HG02852 (cell line): Measurements from ENCODE around the gene NUP93.
"Not testable (repeated sequence)": the region's sequence is repeated elsewhere in the genome, so short reads cannot be mapped to it uniquely, and the experiment has no call there.

Source experiments
- ATAC-seq: cut with Tn5 transposase; IDR thresholded peaks from one replicate; pipeline ENCODE4 v1.9.1; 2021; ENCODE audit warnings: mild to moderate bottlenecking, moderate library complexity; ENCODE audit not compliant: unreplicated experiment

NUP93 gene

GRCh38 chr16:56811602-56812001 lies 81.7 kb downstream of the NUP93 start:
- ATAC-seq: not testable (repeated sequence)

- ATAC-seq: no peak
Observed at GRCh38 chr16:56812884-56813283, 83.0 kb downstream of the NUP93 start.

GRCh38 chr16:56814537-56815432 lies 84.9 kb downstream of the NUP93 start:
- ATAC-seq: no peak

GRCh38 chr16:56815721-56816120 lies 85.8 kb downstream of the NUP93 start:
- ATAC-seq: no peak

DNA sequence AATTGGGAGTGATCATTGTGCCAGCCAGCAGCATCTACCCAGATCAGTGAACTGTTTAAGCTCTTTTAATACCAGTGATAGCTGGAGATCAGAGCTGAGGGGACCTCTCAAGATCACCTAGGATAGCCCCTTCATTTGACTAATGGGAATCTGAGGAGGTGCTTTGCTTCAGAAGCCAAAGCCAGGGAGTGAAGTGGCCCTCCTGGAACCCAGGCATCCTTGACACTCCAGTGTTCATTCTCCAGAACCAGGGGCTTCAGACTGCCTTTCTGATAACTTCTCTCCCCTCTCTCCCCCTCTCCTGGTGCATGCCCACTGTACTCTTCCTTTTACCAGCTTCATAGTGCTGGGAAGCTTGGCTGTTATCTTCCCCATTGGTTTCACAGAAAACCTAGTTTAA lies 87.1 kb downstream of the NUP93 start:
- no peak for ATAC-seq

DNA sequence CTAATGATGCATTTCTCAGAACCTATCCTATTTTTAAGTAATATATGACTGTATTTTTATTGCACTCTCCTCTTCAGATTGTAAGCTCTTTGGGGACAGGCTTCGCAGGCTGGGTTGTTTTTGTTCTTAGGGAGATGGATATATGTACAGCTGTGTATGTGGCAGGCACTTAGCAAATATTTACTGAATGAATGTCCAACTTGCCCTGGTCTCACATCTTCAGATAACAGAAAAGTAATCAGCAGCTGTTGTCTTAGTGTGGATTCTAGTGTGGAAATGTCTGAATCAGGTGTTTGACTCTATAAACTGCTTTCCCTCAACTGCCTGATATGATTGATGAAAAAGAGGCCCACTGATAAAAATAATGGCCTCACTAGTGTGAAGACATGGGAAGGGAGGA lies 88.0 kb downstream of the NUP93 start:
- no peak for ATAC-seq

DNA sequence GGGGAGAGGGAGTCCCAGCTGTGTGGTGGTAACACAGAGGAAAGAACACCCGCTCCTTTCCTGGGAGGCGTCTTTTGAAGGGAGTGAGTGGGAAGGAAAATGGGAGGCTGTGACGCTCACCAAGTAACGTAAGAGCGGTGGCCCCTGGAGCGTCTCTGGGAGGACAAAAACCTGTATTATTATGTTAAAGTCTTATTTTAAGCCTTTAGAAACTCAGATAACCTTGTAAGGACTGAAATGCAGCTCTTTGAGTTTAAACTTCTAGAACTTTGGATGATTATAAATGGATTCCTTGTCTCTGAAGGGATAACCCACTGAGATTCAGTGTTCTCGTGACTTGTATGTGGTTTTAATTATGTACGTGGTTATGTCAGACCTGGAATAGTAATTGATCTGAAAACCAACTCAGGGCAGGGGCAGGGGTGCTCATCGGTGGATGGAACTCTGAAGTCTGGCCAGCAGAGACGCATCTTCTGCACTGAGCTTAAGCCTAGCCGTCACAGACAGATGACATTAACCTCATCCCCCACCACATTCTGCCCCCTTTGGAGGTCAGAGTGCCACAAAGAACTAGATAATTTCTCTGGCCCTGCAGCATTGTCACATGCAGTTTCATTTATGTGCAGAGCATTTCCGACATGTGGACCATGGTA lies 93.3 kb downstream of the NUP93 start:
- ATAC-seq: no peak

DNA sequence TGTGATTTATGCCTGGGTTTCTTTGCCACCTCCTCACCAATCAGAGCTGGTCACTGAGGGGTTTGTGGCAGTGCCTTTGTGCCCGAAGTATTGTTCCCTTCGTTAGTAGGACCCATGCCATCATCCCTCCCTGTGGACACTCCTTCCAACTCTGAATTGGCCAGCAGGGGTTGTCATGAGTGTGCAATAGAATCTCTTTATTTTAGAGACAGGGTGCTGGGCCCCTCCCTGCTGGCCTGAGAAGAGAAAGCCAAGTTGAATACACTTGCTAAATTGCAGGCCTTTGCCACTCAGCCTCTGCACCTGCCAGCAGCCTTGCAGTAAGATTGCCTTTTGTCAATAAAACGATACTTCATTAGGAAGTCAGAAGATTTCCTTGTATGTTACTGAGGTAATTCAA lies 94.4 kb downstream of the NUP93 start:
- no peak for ATAC-seq

DNA sequence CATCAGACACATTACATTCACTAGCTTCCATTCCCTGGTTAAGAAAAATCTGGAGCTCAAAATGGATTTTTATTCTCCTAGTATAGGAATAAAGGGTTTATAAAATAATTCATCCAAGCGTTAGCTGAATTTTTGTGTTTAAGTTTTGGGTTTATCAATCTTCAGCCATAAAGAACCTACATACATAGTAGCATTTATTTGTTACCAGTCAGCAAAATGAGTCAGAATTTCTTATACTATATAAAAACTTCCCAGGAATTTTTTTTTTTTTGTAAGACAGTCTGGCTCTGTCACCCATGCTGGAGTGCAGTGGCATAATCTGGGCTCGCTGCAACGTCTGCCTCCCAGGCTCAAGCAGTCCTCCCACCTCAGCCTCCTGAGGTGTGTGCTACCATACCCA lies 94.9 kb downstream of the NUP93 start:
- no peak for ATAC-seq

DNA sequence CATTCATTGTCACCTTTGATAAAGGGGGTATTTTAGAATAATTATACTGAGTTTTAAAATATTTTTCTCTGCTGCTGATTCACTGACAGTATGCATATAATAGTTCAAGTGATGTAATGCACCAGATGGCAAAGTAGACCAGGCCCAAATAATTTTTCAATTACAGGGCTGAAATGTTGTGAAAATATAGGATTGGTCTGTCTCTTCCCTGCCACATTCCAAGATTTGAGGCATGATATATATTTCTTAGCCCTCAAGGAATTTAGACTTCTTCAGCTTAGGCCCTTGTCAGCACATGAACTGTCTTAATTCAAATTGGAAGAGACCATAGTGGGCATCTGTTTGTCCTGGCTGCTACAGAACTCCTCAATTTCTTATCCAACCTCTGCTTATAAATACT lies 95.9 kb downstream of the NUP93 start:
- ATAC-seq: no peak

DNA sequence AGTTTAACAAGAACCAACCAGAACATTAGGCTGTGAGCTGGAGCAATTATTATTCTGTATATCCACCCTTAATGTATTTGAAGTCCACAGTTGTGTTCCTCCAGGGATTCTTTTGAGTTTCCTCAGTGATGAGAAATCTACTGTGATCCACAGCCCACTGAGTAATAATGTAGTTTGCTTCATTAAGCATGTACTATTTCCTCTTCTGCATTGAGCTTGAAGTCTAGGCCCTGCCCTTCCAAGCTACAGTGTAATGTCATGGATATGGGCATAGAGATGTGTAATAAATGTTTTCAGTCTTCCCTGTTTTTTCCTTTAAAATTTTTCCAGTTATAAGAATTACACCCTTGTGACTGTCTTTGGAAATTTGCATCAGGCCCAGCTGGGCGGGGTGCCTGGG lies 98.7 kb downstream of the NUP93 start:
- no peak for ATAC-seq

DNA sequence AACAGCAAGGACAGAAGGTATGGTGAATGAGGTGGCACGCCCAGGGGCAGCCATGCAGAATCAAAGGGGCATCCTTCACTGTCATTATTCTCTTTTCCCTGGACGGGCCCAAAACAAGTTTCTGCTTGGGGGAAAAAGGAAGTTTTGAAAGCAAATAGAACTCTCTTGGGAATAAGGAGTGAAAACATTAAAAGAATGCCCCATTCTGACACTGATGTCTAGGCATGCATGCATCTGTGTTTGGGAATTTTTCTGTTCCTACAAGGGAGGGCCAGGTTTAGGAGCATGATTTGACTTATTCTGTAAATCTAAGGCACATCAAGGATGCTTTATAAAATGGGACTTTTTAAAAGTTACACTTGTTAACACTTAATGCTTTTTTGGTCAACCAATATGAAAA lies 100.7 kb downstream of the NUP93 start:
- no peak for ATAC-seq

- ATAC-seq: no peak
Observed at GRCh38 chr16:56832768-56833167, 102.8 kb downstream of the NUP93 start.

DNA sequence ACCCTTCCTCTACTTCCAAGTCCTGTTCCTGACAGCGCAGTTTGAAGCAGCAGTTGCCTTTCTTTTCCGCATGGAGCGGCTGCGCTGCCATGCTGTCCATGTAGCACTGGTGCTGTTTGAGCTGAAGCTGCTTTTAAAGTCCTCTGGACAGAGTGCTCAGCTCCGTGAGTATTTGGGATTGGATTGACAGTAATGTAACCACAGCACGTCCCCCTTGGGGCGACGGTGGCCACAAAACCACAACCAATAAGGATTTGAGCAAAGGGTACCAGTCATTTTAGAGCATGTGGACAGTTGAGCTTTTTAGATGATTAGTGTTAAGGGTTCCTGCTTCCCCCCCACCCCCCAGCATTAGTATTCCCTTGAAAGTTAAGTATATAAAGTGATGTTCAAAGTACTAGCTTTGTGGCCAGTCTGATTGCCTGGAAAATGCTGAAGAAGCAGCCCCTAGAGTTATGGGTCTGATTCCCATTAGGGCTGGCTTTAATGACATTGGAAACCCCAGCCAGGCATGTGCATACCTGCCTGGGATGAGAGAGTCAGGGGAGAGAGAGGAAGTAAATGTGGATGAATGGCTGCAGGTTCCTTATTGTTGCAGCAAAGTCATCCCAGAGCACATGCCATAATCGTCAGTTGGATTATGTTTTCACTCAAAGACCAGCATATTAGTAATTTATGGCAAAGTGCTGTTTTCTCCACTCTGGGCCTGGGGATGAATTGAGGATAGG lies 103.5 kb downstream of the NUP93 start:
- no peak for ATAC-seq

- ATAC-seq: no peak
Observed at GRCh38 chr16:56835320-56835719, 105.4 kb downstream of the NUP93 start.

DNA sequence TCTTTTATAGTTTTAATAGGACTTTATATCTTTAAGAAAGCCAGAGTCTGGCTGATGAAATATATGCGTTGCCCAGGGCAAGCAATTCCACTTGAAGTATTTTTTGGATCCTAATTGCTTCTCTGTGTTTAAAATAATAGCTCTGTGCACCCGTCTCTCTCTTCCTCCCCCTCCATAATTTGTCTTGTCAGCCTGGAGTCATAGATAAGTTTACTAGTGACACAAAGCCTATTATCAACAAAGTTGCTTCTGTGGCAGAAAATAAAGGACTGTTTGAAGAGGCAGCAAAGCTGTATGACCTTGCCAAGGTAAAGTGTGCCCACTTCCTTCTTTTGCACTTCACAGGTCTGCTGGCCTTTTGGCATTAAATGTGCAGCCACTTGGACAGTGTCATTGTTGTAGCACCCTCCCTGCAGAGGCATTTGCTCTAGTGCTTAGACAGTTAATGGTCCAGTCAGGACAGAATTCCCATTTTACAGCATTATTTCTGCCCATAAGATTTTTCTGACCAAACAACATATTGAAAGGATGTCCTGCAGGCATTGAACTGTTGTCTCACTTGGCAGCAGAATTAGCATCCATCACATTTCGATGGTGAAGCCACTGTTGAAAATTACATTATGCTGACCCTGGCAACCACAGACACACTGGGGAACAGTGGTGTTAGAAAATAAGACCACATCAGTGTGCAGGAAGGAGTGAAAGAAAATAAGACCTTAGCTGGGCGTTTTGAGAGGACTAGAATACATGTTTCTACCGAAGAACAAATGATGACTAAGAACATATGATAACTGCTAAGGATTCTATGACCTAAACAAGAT lies 106.7 kb downstream of the NUP93 start:
- no peak for ATAC-seq

DNA sequence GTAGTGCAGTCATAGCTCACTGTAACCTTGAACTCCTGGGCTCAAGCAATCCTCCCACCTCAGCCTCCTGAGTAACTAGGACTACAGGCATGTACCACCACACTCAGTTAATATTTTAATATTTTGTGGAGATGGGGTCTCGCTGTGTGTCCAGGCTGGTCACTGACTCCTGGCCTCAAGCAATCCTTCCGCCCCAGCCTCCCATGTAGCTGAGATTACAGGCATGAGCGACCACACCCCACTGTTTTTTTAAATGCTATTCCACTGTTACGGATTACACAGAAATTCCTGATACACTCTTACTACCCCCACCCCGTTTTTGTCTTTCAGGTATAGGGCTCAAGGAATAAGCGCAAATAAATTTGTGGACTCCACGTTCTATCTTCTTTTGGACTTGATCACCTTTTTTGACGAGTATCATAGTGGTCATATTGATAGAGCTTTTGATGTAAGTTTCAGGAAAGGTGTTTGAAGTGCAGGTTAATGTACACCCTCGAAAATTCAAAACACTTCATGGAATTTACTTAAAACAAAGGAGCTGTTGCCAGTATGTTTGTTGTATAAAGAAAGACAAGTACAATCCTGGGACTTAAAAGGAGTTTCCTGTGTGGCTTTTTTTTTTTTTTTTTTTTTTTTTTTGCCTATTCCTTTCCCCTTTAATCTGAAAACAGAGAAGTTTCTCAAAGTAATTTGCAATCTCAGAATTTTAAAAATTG lies 108.9 kb downstream of the NUP93 start:
- no peak for ATAC-seq

- no peak for ATAC-seq
Observed at GRCh38 chr16:56841233-56841632, 111.3 kb downstream of the NUP93 start.

DNA sequence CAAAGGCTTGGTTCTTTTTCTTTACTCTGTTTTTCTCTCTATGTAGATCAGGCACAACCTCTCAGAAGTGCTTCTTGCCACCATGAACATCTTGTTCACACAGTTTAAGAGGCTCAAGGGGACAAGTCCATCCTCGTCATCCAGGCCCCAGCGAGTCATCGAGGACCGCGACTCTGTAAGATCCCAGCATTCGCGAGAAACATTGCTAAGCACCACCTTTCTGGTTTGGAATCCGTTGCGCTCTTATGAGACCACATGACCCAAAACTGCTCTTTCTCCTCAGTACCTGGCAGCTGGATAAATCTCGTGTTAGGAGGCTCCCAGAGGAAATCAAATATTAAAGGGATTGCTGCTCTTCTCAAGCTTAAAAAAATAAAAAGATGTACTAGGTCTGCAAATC lies 111.7 kb downstream of the NUP93 start:
- ATAC-seq: no peak

- no peak for ATAC-seq
Observed at GRCh38 chr16:56842133-56842532, 112.2 kb downstream of the NUP93 start.
